Measurements from ENCODE around the gene PRDM8.

PRDM8 gene

DNA sequence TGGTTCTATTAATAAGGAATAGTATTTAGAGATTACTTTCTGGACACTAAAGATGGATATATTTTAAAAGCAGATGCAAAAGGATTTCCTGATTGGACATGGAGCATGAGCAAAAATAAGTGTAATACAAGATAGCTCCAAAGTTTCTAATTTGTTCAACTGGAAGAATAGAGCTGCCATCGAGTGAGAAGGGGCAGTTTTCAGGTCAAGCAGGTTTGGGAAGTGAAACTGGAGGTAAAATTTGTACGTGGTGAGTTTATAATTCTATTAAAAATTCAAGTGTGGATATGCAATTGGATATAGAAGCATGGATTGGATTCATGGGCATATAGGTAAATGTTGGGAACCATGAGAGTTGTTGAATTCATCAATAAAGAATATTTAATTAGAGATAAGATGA is 31.8 kb downstream of the PRDM8 start:
- TF ChIP-seq, protein P1, sequence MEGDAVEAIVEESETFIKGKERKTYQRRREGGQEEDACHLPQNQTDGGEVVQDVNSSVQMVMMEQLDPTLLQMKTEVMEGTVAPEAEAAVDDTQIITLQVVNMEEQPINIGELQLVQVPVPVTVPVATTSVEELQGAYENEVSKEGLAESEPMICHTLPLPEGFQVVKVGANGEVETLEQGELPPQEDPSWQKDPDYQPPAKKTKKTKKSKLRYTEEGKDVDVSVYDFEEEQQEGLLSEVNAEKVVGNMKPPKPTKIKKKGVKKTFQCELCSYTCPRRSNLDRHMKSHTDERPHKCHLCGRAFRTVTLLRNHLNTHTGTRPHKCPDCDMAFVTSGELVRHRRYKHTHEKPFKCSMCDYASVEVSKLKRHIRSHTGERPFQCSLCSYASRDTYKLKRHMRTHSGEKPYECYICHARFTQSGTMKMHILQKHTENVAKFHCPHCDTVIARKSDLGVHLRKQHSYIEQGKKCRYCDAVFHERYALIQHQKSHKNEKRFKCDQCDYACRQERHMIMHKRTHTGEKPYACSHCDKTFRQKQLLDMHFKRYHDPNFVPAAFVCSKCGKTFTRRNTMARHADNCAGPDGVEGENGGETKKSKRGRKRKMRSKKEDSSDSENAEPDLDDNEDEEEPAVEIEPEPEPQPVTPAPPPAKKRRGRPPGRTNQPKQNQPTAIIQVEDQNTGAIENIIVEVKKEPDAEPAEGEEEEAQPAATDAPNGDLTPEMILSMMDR (IDR thresholded peaks at IDR 0.05; ENCODE audit: insufficient read depth, missing control alignments) = no peak
- FAIRE-seq (no peak), DNase-seq (ENCODE audit: insufficient read length, low spot score) (no peak)

DNA sequence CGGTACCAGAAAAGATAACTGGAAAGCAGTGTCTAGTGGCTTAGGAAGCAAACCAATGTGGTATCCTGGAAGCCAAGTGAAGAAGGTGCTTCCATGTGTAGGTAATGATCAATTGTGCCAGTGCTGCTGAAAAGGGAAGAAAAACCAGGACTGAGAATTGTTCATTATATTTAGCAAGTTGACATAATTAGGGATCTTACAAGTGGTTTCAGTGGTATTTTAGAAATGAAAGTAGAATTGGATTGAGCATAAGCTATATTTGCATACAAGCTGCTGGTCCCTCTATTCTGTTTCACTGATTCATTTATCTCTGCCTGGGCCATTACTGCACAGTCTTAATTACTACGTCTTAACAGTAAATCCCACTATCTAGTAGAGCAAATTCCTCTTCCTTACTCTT is 32.3 kb downstream of the PRDM8 start:
- DNase-seq (ENCODE audit: insufficient read length, low spot score) (no peak), FAIRE-seq (no peak)
- TF ChIP-seq, protein P1 (IDR thresholded peaks at IDR 0.05; ENCODE audit: insufficient read depth, missing control alignments) = no peak

DNA sequence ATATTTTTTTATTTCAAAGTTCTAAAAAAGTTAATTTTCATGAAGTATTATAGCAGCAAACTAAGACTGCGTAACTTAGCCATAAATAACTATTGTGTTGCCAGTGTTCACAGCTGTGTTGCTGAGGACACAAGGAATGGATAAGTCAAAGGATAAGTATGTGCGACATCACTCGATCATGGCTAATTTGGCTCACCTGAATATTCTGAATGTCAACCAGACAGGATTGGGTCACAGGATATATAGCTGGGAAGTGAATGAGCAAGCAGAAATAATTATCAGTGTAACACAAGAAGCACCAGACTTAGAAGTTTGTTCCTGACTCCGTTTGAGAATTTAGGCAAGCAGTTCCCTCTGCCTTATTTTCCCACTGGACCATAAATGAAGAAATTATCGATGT is 33.9 kb downstream of the PRDM8 start:
- FAIRE-seq = no peak
- DNase-seq (ENCODE audit: insufficient read length, low spot score) = no peak
- TF ChIP-seq, protein P1 (IDR thresholded peaks at IDR 0.05; ENCODE audit: insufficient read depth, missing control alignments) = no peak

DNA sequence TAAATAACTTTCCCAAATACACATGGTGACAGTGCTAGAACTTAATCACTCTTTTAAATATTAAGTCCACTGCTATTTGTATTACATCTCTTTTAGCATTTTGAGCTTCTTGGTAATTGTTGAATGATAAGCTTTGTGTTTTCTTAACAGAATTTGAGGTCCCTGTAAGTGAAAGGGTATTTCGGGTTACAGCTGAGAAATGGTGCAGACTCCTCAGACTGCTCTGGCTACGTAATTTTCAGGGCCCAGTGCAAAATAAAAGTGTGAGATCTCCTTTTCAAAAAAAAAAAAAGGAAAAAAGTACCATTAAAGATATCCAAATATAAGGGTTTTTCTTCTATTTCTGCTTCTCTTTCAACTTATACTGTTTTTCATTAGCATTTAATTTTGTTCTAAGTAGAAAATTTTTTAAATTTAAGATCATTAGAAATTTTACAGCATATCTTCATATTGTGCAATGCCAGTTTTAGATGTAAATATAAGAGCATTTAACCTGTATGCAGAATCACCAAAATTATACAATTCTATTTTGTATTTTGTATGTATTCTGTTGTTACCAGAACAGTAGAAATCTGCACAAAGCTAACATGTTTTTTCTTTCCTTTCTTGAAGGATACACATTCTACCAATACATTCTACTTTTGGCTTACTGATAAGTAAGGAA is 35.5 kb downstream of the PRDM8 start:
- no peak for FAIRE-seq
- TF ChIP-seq, protein P1 (IDR thresholded peaks at IDR 0.05; ENCODE audit: insufficient read depth, missing control alignments) = no peak
- DNase-seq (ENCODE audit: insufficient read length, low spot score) = no peak

DNA sequence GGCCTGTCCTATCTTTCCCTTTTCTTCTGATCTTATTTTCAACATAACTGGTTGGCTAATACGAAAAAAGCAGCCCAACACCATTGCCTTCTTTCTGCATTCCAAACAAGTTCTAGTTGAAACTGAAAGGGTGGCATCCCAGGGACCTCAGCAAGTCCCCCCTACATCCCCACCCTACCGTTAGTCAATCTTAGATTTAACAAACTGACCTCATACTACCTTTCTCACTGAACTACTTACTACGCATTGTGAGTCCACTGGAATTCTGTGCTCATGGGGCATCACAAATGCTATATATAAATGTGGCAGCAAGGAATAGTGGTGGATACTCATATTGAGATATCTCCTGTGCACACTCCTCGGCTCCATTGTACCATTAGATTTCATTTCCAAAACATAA is 36.1 kb downstream of the PRDM8 start:
- FAIRE-seq = no peak
- TF ChIP-seq, protein P1 (IDR thresholded peaks at IDR 0.05; ENCODE audit: insufficient read depth, missing control alignments) = no peak

DNA sequence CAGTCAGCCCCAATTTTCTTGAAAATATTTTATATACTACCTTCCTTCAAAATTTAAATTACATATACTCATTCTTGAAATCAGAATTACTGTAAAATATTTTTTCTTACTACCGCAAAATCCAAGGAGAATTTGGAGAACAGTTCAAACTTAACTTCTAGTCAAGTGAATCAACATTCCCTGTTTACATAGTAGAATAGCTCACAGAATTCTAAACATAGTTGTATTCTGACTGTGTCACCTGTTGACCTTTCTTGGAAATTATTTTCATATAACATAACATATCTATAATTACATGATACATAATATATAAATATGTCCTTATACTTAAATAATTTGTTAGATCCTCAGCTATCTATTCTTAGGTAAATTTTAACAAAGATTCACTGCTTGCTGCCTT is 38.1 kb downstream of the PRDM8 start:
- TF ChIP-seq, protein P1 (IDR thresholded peaks at IDR 0.05; ENCODE audit: insufficient read depth, missing control alignments) = no peak
- no peak for DNase-seq (ENCODE audit: insufficient read length, low spot score)
- no peak for FAIRE-seq

More for the DNA sequence above, 36.1 kb downstream of the PRDM8 start:
- DNase-seq (ENCODE audit: insufficient read length, low spot score) = no peak

DNA sequence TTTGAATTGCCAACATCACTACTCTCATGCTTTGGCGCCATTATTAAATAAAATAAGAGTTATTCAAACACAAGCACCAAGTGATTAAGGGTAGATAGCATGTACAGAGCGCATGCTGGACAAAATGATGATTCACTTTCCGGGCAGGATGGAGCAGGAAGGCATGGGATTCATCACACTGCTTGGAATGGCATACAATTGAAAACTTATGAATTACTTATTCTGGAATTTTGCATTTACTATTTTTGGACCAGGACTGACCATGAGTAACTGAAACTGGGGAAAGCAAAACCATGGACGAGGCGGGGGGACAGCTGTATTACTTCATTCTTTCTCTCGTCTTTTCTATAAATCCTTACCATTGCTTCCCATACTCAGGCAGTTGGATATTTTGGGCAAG is 40.7 kb downstream of the PRDM8 start:
- TF ChIP-seq, protein P1 (IDR thresholded peaks at IDR 0.05; ENCODE audit: insufficient read depth, missing control alignments) = no peak
- FAIRE-seq (no peak), DNase-seq (ENCODE audit: insufficient read length, low spot score) (no peak)

Measured in D721Med (cell line).